GM23338 (cell line): ENCODE results near the gene LRP4.

ENCODE experiments used
- CREB1 ChIP-seq: fragments of 250-450 bp; sonication (Bioruptor Pico); IDR thresholded peaks from 2 replicates; pipeline ENCODE4 v1.5.0; 2020; ENCODE audit warnings: low read depth, mild to moderate bottlenecking, moderate library complexity
- EZH2 ChIP-seq: fragments of 200-600 bp; sonication (generic); IDR thresholded peaks from one replicate; pipeline ENCODE4 v1.8.0; 2017; ENCODE audit warnings: antibody characterized with exemption, mild to moderate bottlenecking, low read depth; ENCODE audit not compliant: unreplicated experiment
- EZH2phosphoT487 ChIP-seq: fragments of 200-600 bp; sonication (generic); IDR thresholded peaks from one replicate; pipeline ENCODE4 v1.8.1; 2018; ENCODE audit warnings: antibody characterized with exemption; ENCODE audit not compliant: unreplicated experiment
- JUNB ChIP-seq: IDR thresholded peaks from one replicate; pipeline ENCODE4 v1.6.1; 2016; ENCODE audit warnings: antibody characterized with exemption; ENCODE audit not compliant: unreplicated experiment
- NANOG ChIP-seq: IDR thresholded peaks from 2 replicates; pipeline ENCODE4 v1.6.1; 2016; ENCODE audit warnings: antibody characterized with exemption, borderline replicate concordance
- POLR2AphosphoS5 ChIP-seq: IDR thresholded peaks from 2 replicates; pipeline ENCODE4 v1.6.1; 2016; ENCODE audit warnings: antibody characterized with exemption, low read depth
- STAT1 ChIP-seq: IDR thresholded peaks from one replicate; pipeline ENCODE4 v1.6.1; 2016; ENCODE audit warnings: antibody characterized with exemption; ENCODE audit not compliant: unreplicated experiment
- ZNF331 ChIP-seq: fragments of 250-450 bp; sonication (Bioruptor Pico); IDR thresholded peaks from 2 replicates; pipeline ENCODE4 v1.5.0; 2020; ENCODE audit warnings: low read depth, mild to moderate bottlenecking, moderate library complexity
- TF ChIP-seq, protein P1 (sequence below), 2 experiments: fragments of 200-600 bp in 1 of 2; sonication (generic) in 1 of 2; conservative IDR thresholded peaks; 2 replicates each; pipeline versions ENCODE4 v1.5.1 to v1.6.1; 2016 to 2017; ENCODE audit warnings: antibody characterized with exemption in 2 of 2, low read depth in 2 of 2, mild to moderate bottlenecking in 2 of 2, moderate library complexity in 1 of 2
- TF ChIP-seq, protein P2 (sequence below): IDR thresholded peaks from one replicate; pipeline ENCODE4 v1.6.1; 2018; ENCODE audit warnings: antibody characterized with exemption; ENCODE audit not compliant: unreplicated experiment

GRCh38 chr11:46886211-46886610 is 32.1 kb downstream of the LRP4 start:
- TF ChIP-seq POLR2AphosphoS5 = no peak
- no peak for TF ChIP-seq EZH2phosphoT487
- TF ChIP-seq NANOG = no peak
- TF ChIP-seq EZH2 = no peak
- TF ChIP-seq, protein P1, sequence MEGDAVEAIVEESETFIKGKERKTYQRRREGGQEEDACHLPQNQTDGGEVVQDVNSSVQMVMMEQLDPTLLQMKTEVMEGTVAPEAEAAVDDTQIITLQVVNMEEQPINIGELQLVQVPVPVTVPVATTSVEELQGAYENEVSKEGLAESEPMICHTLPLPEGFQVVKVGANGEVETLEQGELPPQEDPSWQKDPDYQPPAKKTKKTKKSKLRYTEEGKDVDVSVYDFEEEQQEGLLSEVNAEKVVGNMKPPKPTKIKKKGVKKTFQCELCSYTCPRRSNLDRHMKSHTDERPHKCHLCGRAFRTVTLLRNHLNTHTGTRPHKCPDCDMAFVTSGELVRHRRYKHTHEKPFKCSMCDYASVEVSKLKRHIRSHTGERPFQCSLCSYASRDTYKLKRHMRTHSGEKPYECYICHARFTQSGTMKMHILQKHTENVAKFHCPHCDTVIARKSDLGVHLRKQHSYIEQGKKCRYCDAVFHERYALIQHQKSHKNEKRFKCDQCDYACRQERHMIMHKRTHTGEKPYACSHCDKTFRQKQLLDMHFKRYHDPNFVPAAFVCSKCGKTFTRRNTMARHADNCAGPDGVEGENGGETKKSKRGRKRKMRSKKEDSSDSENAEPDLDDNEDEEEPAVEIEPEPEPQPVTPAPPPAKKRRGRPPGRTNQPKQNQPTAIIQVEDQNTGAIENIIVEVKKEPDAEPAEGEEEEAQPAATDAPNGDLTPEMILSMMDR (conservative IDR thresholded peaks at IDR 0.05; ENCODE audit: low read depth in 2 of 2) = no peak
- TF ChIP-seq, protein P2, sequence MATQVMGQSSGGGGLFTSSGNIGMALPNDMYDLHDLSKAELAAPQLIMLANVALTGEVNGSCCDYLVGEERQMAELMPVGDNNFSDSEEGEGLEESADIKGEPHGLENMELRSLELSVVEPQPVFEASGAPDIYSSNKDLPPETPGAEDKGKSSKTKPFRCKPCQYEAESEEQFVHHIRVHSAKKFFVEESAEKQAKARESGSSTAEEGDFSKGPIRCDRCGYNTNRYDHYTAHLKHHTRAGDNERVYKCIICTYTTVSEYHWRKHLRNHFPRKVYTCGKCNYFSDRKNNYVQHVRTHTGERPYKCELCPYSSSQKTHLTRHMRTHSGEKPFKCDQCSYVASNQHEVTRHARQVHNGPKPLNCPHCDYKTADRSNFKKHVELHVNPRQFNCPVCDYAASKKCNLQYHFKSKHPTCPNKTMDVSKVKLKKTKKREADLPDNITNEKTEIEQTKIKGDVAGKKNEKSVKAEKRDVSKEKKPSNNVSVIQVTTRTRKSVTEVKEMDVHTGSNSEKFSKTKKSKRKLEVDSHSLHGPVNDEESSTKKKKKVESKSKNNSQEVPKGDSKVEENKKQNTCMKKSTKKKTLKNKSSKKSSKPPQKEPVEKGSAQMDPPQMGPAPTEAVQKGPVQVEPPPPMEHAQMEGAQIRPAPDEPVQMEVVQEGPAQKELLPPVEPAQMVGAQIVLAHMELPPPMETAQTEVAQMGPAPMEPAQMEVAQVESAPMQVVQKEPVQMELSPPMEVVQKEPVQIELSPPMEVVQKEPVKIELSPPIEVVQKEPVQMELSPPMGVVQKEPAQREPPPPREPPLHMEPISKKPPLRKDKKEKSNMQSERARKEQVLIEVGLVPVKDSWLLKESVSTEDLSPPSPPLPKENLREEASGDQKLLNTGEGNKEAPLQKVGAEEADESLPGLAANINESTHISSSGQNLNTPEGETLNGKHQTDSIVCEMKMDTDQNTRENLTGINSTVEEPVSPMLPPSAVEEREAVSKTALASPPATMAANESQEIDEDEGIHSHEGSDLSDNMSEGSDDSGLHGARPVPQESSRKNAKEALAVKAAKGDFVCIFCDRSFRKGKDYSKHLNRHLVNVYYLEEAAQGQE = no peak
- no peak for TF ChIP-seq ZNF331
- TF ChIP-seq JUNB = no peak
- no peak for TF ChIP-seq CREB1
- no peak for TF ChIP-seq STAT1
